PC-9 (cell line): ENCODE results near the gene NCLN. TPM values are rescaled to one million over a fixed set of nuclear protein-coding genes. Genes with fewer than 3 reads are reported as not detected.

Experiments
- BruUV-seq: library from RNA; stranded (reverse); fragments of 400-500 nt; replicated peaks from 2 replicates; lab custom pipeline; 2021; lab: Mats Ljungman, UMichigan
- CTCF ChIA-PET: fragments of 300-600 bp; sonication (Branson Sonifier 250); formaldehyde crosslinking; loops from one replicate; lab custom pipeline; 2022; ENCODE audit warnings: antibody characterized with exemption; lab: Charles Lee
- POLR2A ChIA-PET: fragments of 300-600 bp; sonication (Branson Sonifier 250); formaldehyde crosslinking; loops from one replicate; lab custom pipeline; 2022; ENCODE audit warnings: antibody characterized with exemption; ENCODE audit not compliant: unreplicated experiment; lab: Charles Lee
- DNase-seq, 2 experiments: peaks; one replicate each; pipeline versions ENCODE4 v3.0.0 to v3.0.0-alpha.2; 2015 to 2022; ENCODE audit warnings: mixed read lengths in 1 of 2
- H2AFZ ChIP-seq: fragments of 200-600 bp; sonication (generic); 2 replicates; pipeline ENCODE4 v1.8.1; 2017; ENCODE audit warnings: antibody characterized with exemption
- H3F3A ChIP-seq: fragments of 200-600 bp; sonication (generic); 2 replicates; pipeline ENCODE4 v1.8.1; 2017; ENCODE audit warnings: antibody characterized with exemption, mild to moderate bottlenecking, low read depth; ENCODE audit not compliant: insufficient read depth
- H3K27ac ChIP-seq: fragments of 200-600 bp; sonication (generic); 2 replicates; pipeline ENCODE4 v1.6.1; 2016; ENCODE audit warnings: mixed run types
- H3K27me3 ChIP-seq: fragments of 200-600 bp; sonication (generic); 2 replicates; pipeline ENCODE4 v1.6.1; 2016; ENCODE audit warnings: low read depth, mixed run types; ENCODE audit not compliant: insufficient read depth
- H3K36me3 ChIP-seq: fragments of 200-600 bp; sonication (generic); 2 replicates; pipeline ENCODE4 v1.6.1; 2016; ENCODE audit warnings: low read depth, mixed run types
- H3K4me1 ChIP-seq: fragments of 200-600 bp; sonication (generic); replicated peaks from 2 replicates; pipeline ENCODE4 v1.6.1; 2016; ENCODE audit warnings: mixed run types; ENCODE audit not compliant: insufficient read depth
- H3K4me2 ChIP-seq: fragments of 200-600 bp; sonication (generic); 2 replicates; pipeline ENCODE4 v1.6.1; 2017; ENCODE audit warnings: mixed run types
- H3K4me3 ChIP-seq: fragments of 200-600 bp; sonication (generic); 2 replicates; pipeline ENCODE4 v1.6.1; 2016; ENCODE audit warnings: mixed run types
- H3K79me2 ChIP-seq: fragments of 200-600 bp; sonication (generic); 2 replicates; pipeline ENCODE4 v1.6.1; 2017; ENCODE audit warnings: low read depth, mixed run types
- H3K9me2 ChIP-seq: fragments of 200-600 bp; sonication (generic); 2 replicates; pipeline ENCODE4 v1.8.1; 2017; ENCODE audit warnings: mild to moderate bottlenecking; ENCODE audit not compliant: insufficient read depth
- H3K9me3 ChIP-seq: fragments of 200-600 bp; sonication (generic); 2 replicates; pipeline ENCODE4 v1.8.1; 2016; ENCODE audit warnings: low read depth; ENCODE audit not compliant: insufficient read depth
- H4K20me1 ChIP-seq: fragments of 200-600 bp; sonication (generic); 2 replicates; pipeline ENCODE4 v1.8.1; 2017; ENCODE audit not compliant: insufficient read depth
- EZH2 ChIP-seq: fragments of 200-600 bp; sonication (generic); IDR thresholded peaks from 2 replicates; pipeline ENCODE4 v1.8.0; 2017; ENCODE audit warnings: antibody characterized with exemption, low read depth
- intact Hi-C: fragments of 100-400 bp; cut with micrococcal nuclease; formaldehyde crosslinking; loops from one replicate; pipeline ENCODE4 v1.10.0; 2022; ENCODE audit not compliant: unreplicated experiment
- total RNA-seq: library from RNA; stranded (reverse); gene quantifications from 2 replicates; pipeline ENCODE4 v1.2.3, GENCODE V29; 2021
- TF ChIP-seq, protein P1 (sequence below): fragments of 200-600 bp; sonication (generic); conservative IDR thresholded peaks from 2 replicates; pipeline ENCODE4 v1.6.1; 2017; ENCODE audit warnings: mixed run types, antibody characterized with exemption, mild to moderate bottlenecking, moderate library complexity

The NCLN gene
- total RNA-seq, 1 experiment from 2014 or later: 61.4 TPM

DNA sequence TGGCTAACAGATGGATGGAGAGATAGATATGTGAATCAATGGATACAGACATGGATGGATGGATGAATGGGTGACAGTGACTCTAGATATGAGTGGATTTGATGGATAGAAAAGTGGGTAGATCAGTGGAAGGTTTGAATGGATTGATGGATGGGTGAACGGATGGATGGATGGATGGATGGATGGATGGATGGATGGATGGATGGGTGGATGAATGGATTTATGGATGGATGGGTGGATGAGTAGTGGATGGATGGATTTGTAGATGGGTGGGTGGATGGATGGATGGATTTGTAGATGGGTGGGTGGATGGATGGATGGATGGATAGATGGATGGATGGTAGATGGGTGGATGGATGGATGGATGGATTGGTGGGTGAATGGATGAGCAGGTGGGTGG, 45.6 kb downstream of the NCLN start:
- Histone ChIP-seq H3K27ac (no peak overlapping the region), H4K20me1 (no peaks in the 10 kb centered on the region), H3K4me2 (no peak overlapping the region), H3K4me3 (no peak overlapping the region), H3K9me3 (no peaks in the 10 kb centered on the region), H3K27me3 (0 out of 2 replicates have a peak, but pooled peaks cover 4% of the 10 kb centered on the region), H3K36me3 (no peaks in the 10 kb centered on the region), H2AFZ (no peak overlapping the region), H3F3A (no peaks in the 10 kb centered on the region), H3K4me1 (no peaks in the 10 kb centered on the region), H3K9me2 (no peaks in the 10 kb centered on the region), H3K79me2 (no peaks in the 10 kb centered on the region)
- ChIA-PET CTCF (no interaction called here), POLR2A (no interaction called here)
- no TSS peak for BruUV-seq
- DNase-seq: no peak
- TF ChIP-seq, protein P1, sequence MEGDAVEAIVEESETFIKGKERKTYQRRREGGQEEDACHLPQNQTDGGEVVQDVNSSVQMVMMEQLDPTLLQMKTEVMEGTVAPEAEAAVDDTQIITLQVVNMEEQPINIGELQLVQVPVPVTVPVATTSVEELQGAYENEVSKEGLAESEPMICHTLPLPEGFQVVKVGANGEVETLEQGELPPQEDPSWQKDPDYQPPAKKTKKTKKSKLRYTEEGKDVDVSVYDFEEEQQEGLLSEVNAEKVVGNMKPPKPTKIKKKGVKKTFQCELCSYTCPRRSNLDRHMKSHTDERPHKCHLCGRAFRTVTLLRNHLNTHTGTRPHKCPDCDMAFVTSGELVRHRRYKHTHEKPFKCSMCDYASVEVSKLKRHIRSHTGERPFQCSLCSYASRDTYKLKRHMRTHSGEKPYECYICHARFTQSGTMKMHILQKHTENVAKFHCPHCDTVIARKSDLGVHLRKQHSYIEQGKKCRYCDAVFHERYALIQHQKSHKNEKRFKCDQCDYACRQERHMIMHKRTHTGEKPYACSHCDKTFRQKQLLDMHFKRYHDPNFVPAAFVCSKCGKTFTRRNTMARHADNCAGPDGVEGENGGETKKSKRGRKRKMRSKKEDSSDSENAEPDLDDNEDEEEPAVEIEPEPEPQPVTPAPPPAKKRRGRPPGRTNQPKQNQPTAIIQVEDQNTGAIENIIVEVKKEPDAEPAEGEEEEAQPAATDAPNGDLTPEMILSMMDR: no peak
- TF ChIP-seq EZH2: no peak
- intact Hi-C loops: no loop called here

DNA sequence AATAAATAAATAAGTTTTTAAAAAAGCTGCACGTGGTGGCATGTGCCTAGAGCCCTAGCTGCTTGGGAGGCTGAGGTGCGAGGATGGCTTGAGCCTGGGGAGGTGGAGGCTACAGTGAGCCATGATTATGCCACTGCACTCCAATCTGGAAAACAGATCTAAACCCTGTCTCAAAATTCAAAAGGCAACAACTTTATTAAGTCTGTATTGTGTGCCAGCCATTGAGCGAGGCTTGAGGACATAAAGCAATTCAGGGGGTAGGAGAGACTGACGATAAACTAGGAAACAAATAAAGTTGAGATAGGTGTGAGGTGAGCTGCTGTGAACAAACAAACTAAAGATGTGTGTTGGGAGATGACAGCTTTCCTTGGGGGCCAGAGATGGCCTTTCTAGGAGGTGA, 47.4 kb downstream of the NCLN start:
- TF ChIP-seq EZH2: no peak
- TF ChIP-seq, protein P1: no peak
- H3K27me3 ChIP-seq: no peaks in the 10 kb centered on the region
- intact Hi-C loops: no loop called here
- no TSS peak for BruUV-seq
- no peaks in the 10 kb centered on the region for H3K9me3 ChIP-seq
- H4K20me1 ChIP-seq: no peaks in the 10 kb centered on the region
- H3K4me3 ChIP-seq: no peak overlapping the region
- ChIA-PET POLR2A (no interaction called here), CTCF (no interaction called here)
- H2AFZ ChIP-seq: no peak overlapping the region
- H3F3A ChIP-seq: no peaks in the 10 kb centered on the region
- H3K79me2 ChIP-seq: no peaks in the 10 kb centered on the region
- no peaks in the 10 kb centered on the region for H3K9me2 ChIP-seq
- no peak overlapping the region for H3K27ac ChIP-seq
- no peak for DNase-seq
- no peaks in the 10 kb centered on the region for H3K36me3 ChIP-seq
- no peak overlapping the region for H3K4me2 ChIP-seq
- H3K4me1 ChIP-seq: no peaks in the 10 kb centered on the region

GRCh38 chr19:3233831-3234230, 48.1 kb downstream of the NCLN start:
- TF ChIP-seq EZH2: no peak
- TF ChIP-seq, protein P1: no peak
- CTCF ChIA-PET: no interaction called here
- intact Hi-C loops: no loop called here

More at GRCh38 chr19:3233831-3234230, 48.1 kb downstream of the NCLN start:
- DNase-seq: no peak
- Histone ChIP-seq H3K27me3 (peaks cover 5% of the 10 kb centered on the region; the same call in 1 of the 2 replicates), H3K4me1 (no peaks in the 10 kb centered on the region), H3F3A (no peaks in the 10 kb centered on the region), H3K79me2 (no peaks in the 10 kb centered on the region), H4K20me1 (no peaks in the 10 kb centered on the region), H2AFZ (no peak overlapping the region), H3K4me3 (no peak overlapping the region), H3K9me2 (no peaks in the 10 kb centered on the region), H3K9me3 (no peaks in the 10 kb centered on the region), H3K27ac (no peak overlapping the region), H3K36me3 (no peaks in the 10 kb centered on the region), H3K4me2 (no peak overlapping the region)
- POLR2A ChIA-PET: no interaction called here
- BruUV-seq: no TSS peak
